HepG2 (cell line): ENCODE results near the gene CD40. TPM values are rescaled to one million over a fixed set of nuclear protein-coding genes. Genes with fewer than 3 reads are reported as not detected.
A peak's percentile ranks its signal among the peaks of the same experiment; 100 is the strongest.

Experiments used
- AGO2 ChIP-seq: fragments of 200-400 bp; formaldehyde crosslinking; optimal IDR thresholded peaks from 2 replicates; pipeline ENCODE3; 2017; ENCODE audit warnings: mild to moderate bottlenecking, low read depth, low read length, moderate library complexity
- ATF4 ChIP-seq, 2 experiments: fragments of 450-650 bp in 1 of 2; sonication (generic) in 1 of 2; formaldehyde crosslinking; IDR thresholded peaks; 2 replicates each; pipeline versions ENCODE4 v1.5.0 to v1.8.0; 2020 to 2022; ENCODE audit warnings: mild to moderate bottlenecking in 1 of 2, missing genetic modification reagents in 1 of 2
- GLI4 ChIP-seq: sonication (generic); formaldehyde crosslinking; IDR thresholded peaks from 2 replicates; pipeline ENCODE4 v1.5.1; 2020; ENCODE audit warnings: missing genetic modification reagents, mild to moderate bottlenecking, moderate library complexity, borderline replicate concordance
- IRF2 ChIP-seq: IDR thresholded peaks from 2 replicates; pipeline ENCODE4 v1.6.1; 2018; ENCODE audit warnings: missing genetic modification reagents, missing compliant biosample characterization
- POGK ChIP-seq: sonication (generic); formaldehyde crosslinking; conservative IDR thresholded peaks from 2 replicates; pipeline ENCODE4 v1.8.0; 2022; ENCODE audit warnings: mild to moderate bottlenecking, moderate library complexity, missing genetic modification reagents
- REST ChIP-seq, 2 experiments: IDR thresholded peaks; 2 replicates each; pipeline ENCODE4 v1.6.1; 2011 to 2012; ENCODE audit warnings: low read length in 2 of 2, borderline replicate concordance in 1 of 2, low read depth in 1 of 2, mild to moderate bottlenecking in 1 of 2, moderate library complexity in 1 of 2
- polyA plus RNA-seq, 8 experiments: library from polyadenylated mRNA; depleted of rRNA in 3 of 8; stranded (reverse) in 7 of 8; unstranded in 1 of 8; fragments of >200 nt; fragmentation: Illumina TruSeq in 4 of 8; extraction: Trizol in 4 of 8; gene quantifications; 2 replicates each; pipeline versions ENCODE4 v1.2.1 to v1.2.3, GENCODE V29; 2011 to 2016; ENCODE audit warnings: low read depth in 4 of 8, missing spikeins in 1 of 8, mixed read lengths in 1 of 8; ENCODE audit not compliant: insufficient read depth in 1 of 8
- total RNA-seq, 5 experiments: library from RNA; depleted of rRNA; stranded (reverse); fragments of >200 nt; fragmentation: Illumina TruSeq; extraction: Trizol; gene quantifications; 2 replicates each; pipeline ENCODE4 v1.2.3, GENCODE V29; 2016; ENCODE audit warnings: low read depth in 1 of 5

CD40 gene
- total and polyA plus RNA-seq, 2 of the 13 experiments (the other 11 are each of a cell fraction or from before 2014, with no cell fraction given) = 4.6 to 13.4 TPM

GRCh38 chr20:46126440-46127056, 8.4 kb downstream of the CD40 start (continued):
- TF ChIP-seq POGK (no peak), GLI4 (CRISPR knock-in tag) (no peak), IRF2 (CRISPR knock-in tag) (no peak), REST (IDR thresholded peaks at IDR 0.05; ENCODE audit: borderline replicate concordance in 1 of 2, low read depth in 1 of 2, low read length in 2 of 2) (no peak), AGO2 (no peak), ATF4 (CRISPR knock-in tag; IDR thresholded peaks at IDR 0.05) (peak in 1 of 2 experiments; percentile 27; a peak in 1 of 4 replicates)
